GM12872 (cell line): ENCODE data around the gene PRRX2.

ENCODE experiments used
- CTCF ChIP-seq: IDR thresholded peaks from 3 replicates; pipeline ENCODE4 v1.5.1; 2011; ENCODE audit warnings: low read depth, mild to moderate bottlenecking, low read length, moderate library complexity; ENCODE audit not compliant: insufficient read depth

PRRX2 gene

GRCh38 chr9:129686736-129687135 is 21.3 kb downstream of the PRRX2 start:
- no peak for TF ChIP-seq CTCF

GRCh38 chr9:129687391-129687790 is 21.9 kb downstream of the PRRX2 start:
- no peak for TF ChIP-seq CTCF

DNA sequence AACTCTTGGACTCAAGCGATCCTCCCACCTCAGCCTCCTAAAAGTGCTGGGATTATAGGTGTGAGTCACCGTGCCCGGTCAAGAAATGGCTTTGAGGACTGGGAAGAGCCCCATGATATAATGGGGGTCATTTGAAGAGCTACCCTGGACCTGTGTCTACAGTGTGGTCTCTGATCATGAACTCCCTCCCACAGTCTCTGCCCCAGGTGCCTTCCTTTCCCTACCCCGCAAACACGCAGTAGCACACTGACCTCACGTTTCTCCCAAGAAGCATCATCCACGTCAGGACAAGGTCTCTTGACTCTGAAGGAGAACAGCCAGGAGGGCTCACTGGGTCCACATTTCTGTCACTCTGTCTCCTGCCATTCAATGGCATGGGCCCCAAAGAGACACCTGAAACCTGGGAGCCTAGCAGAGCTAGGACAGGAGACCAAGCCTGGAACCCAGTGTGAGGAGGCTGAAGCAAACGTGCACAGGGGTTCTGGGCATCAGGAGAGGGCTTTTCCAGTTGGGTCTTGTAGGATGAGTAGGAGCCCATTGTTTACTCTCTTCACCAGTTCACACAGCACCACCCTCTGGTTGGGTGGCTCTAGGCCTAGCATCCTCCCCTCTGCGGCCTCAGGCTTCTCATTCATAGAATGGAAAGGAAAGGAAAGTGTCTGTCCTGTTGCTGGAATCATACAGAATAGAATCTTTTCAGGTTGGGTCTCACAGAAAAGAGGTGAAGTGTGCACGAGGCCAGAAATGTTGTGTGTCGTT is 23.0 kb downstream of the PRRX2 start:
- no peak for TF ChIP-seq CTCF

DNA sequence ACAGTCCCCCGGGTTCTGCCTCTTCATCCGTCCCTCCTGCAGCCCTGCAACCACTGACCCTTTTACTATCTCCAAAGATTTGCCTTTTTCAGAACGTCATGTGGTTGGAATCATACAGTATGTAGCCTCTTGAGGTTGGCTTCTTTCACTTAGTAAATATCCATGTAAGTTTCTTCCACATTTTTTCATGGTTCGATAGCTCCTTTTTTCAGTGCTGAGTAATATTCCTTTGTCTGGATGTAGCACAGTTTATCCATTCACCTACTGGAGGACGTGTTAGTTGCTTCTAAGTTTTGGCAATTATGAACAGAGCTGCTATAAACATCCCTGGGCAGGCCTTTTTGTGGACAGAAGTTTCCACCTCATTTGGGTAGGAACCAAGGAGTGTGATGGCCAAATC is 27.1 kb downstream of the PRRX2 start:
- TF ChIP-seq CTCF: no peak

DNA sequence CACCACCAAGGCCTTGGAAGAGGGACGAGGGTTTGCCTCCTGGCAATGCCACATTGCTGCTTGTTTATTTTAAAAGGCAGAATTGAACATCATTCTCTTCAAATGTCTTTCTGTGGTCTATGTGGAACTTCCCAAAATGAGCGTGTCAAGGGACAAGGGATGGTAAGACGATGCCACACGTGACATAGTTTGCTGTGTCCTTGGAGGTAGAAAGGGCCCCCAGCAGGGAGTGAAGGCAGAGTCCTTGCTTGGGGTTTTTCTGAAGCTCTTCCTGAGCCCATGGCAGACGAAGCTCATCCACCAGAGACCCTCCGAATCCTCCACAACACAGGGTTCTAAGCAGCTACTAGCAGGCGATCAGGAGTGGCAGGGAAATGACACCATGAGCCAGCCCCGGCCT is 28.3 kb downstream of the PRRX2 start:
- no peak for TF ChIP-seq CTCF

DNA sequence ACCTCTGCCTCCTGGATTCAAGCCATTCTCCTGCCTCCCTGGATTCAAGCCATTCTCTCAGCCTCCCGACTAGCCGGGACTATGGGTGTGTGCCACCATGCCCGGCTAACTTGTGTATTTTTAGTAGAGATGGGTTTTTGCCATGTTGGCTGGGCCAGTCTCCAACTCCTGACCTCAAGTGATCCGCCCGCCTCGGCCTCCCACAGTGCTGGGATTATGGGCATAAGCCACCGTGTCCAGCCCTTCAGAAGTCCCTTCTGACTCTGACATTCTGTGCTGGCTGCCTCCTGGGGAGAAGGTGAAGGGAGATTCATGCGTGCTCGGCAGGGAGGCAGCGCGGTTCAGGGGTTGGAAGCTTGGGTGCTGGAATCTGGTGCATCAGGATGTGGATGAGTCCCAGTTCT is 28.8 kb downstream of the PRRX2 start:
- TF ChIP-seq CTCF: no peak

GRCh38 chr9:129695870-129696269 is 30.4 kb downstream of the PRRX2 start:
- TF ChIP-seq CTCF: no peak
